Testis (tissue), 3 donors: ENCODE measurements around the gene ARVCF. TPM values are rescaled to one million over a fixed set of nuclear protein-coding genes. Genes with fewer than 3 reads are reported as not detected.

Source experiments
- DNase-seq: peaks from one replicate; pipeline ENCODE4 v3.0.0-alpha.2; 2019
- H3K27ac ChIP-seq, 2 donors: fragments of 200-600 bp; sonication (generic); one replicate each; pipeline ENCODE4 v1.5.1; 2019
- H3K27me3 ChIP-seq: fragments of 200-600 bp; sonication (generic); one replicate; pipeline ENCODE4 v1.5.1; 2019
- H3K36me3 ChIP-seq: fragments of 200-600 bp; sonication (generic); one replicate; pipeline ENCODE4 v1.5.1; 2017; ENCODE audit warnings: low read depth; ENCODE audit errors: missing control alignments
- H3K4me1 ChIP-seq: fragments of 200-600 bp; sonication (generic); one replicate; pipeline ENCODE4 v1.5.1; 2019
- H3K4me3 ChIP-seq, 2 donors: fragments of 200-600 bp; sonication (generic); one replicate each; pipeline ENCODE4 v1.5.1; 2017 to 2019
- H3K9me3 ChIP-seq: fragments of 200-600 bp; sonication (generic); one replicate; pipeline ENCODE4 v1.5.1; 2017
- CTCF ChIP-seq, 3 experiments: fragments of 450-650 bp in 2 of 3; fragments of 200-600 bp in 1 of 3; sonication (generic) in 1 of 3; IDR thresholded peaks; one replicate each; pipeline ENCODE4 v1.5.1; 2016 to 2019; ENCODE audit warnings: antibody characterized with exemption in 3 of 3, mild to moderate bottlenecking in 2 of 3, moderate library complexity in 1 of 3
- POLR2A ChIP-seq: fragments of 450-650 bp; IDR thresholded peaks from one replicate; pipeline ENCODE4 v1.6.1; 2017; ENCODE audit warnings: antibody characterized with exemption, mild to moderate bottlenecking, moderate library complexity
- WGBS, 2 donors: methylation state at CpG; one replicate each; pipeline ENCODE4 v1.1.5; 2018; 5-methylcytosine and 5-hydroxymethylcytosine counted together
- intact Hi-C: fragments of 100-400 bp; cut with DNase I; formaldehyde crosslinking; loops from one replicate; pipeline ENCODE4 v1.15.1; 2023; ENCODE audit warnings: low total_unique reads
- polyA plus RNA-seq: library from polyadenylated mRNA; stranded (reverse); fragments of 350-450 nt; fragmentation: Illumina TruSeq; extraction: RNeasy Lipid Tissue Mini Kit (QIAGEN cat#74804); gene quantifications from one replicate; pipeline ENCODE4 v1.2.3, GENCODE V29; 2014; ENCODE audit warnings: low read depth, low replicate concordance; ENCODE audit not compliant: insufficient read depth
- total RNA-seq, 2 donors: library from RNA; depleted of rRNA; stranded (reverse); fragments of >200 nt; gene quantifications; one replicate each; pipeline ENCODE4 v1.2.3, GENCODE V29; 2016

The ARVCF gene
- total and polyA plus RNA-seq, 3 donors from 2014 or later, result 21.1 to 57.7 (median 43.2) TPM

- DNase-seq, result no peak
- Histone ChIP-seq H3K4me3 (no peak overlapping the region), H3K27ac (no peak overlapping the region), H3K36me3 (no peaks in the 10 kb centered on the region), H3K4me1 (peaks cover 11% of the 10 kb centered on the region), H3K27me3 (no peaks in the 10 kb centered on the region), H3K9me3 (no peaks in the 10 kb centered on the region)
- intact Hi-C loops, result no loop called here
- 77 to 87% methylated on average over 7 to 12 of the region's 12 CpGs for WGBS, 2 donors
- TF ChIP-seq CTCF (IDR thresholded peaks at IDR 0.05) (no peak), POLR2A (no peak)
These were observed 19.8 kb downstream of the ARVCF start for GRCh38 chr22:19996694-19997384.

- Histone ChIP-seq H3K4me1 (peaks cover 11% of the 10 kb centered on the region), H3K27ac (no peak overlapping the region), H3K27me3 (no peaks in the 10 kb centered on the region), H3K9me3 (no peaks in the 10 kb centered on the region), H3K36me3 (no peaks in the 10 kb centered on the region), H3K4me3 (no peak overlapping the region)
- intact Hi-C loops, result no loop called here
- 61 to 69% methylated on average over 18 of the region's 18 CpGs for WGBS, 2 donors
- TF ChIP-seq POLR2A, result no peak
- TF ChIP-seq CTCF (IDR thresholded peaks at IDR 0.05), result no peak
- DNase-seq, result no peak
These were observed 20.8 kb downstream of the ARVCF start for GRCh38 chr22:19995611-19996339.

- peaks cover 11% of the 10 kb centered on the region for H3K4me1 ChIP-seq
- TF ChIP-seq POLR2A (no peak), CTCF (IDR thresholded peaks at IDR 0.05) (no peak)
- DNase-seq, result no peak
These were observed 21.6 kb downstream of the ARVCF start for GRCh38 chr22:19994851-19995610.

GRCh38 chr22:19993926-19994325 is 22.7 kb downstream of the ARVCF start:
- Histone ChIP-seq H3K9me3 (no peaks in the 10 kb centered on the region), H3K4me3 (no peak overlapping the region), H3K4me1 (peaks cover 10% of the 10 kb centered on the region), H3K36me3 (no peaks in the 10 kb centered on the region), H3K27ac (no peak overlapping the region), H3K27me3 (no peaks in the 10 kb centered on the region)
- intact Hi-C loops, result no loop called here
- WGBS, 2 donors, result 92 to 93% methylated on average over 7 of the region's 7 CpGs
- no peak for TF ChIP-seq POLR2A
- no peak for TF ChIP-seq CTCF (IDR thresholded peaks at IDR 0.05)
- DNase-seq, result no peak

More at GRCh38 chr22:19994851-19995610, 21.6 kb downstream of the ARVCF start:
- H3K4me3 ChIP-seq, result no peak overlapping the region
- WGBS, 2 donors, result 76 to 84% methylated on average over 12 of the region's 12 CpGs
- H3K27ac ChIP-seq, result no peak overlapping the region
- no peaks in the 10 kb centered on the region for H3K27me3 ChIP-seq
- H3K9me3 ChIP-seq, result no peaks in the 10 kb centered on the region
- H3K36me3 ChIP-seq, result no peaks in the 10 kb centered on the region
- intact Hi-C loops, result no loop called here
